Measurements from ENCODE around the gene ATP11C.
"Not testable (repeated sequence)": the region's sequence is repeated elsewhere in the genome, so short reads cannot be mapped to it uniquely, and the experiment has no call there.

Gene ATP11C

GRCh38 chrX:139708067-139708466, 224.8 kb downstream of the ATP11C start, which contains the start of gene MCF2:
Gene MCF2, minus strand, starts transcription at chrX:139708167. Its CDS starts 56,423 bp downstream, at chrX:139651744.
- DNase-seq, result no peak

- no peak for DNase-seq
Measured at GRCh38 chrX:139702658-139703057, 230.2 kb downstream of the ATP11C start.

DNA sequence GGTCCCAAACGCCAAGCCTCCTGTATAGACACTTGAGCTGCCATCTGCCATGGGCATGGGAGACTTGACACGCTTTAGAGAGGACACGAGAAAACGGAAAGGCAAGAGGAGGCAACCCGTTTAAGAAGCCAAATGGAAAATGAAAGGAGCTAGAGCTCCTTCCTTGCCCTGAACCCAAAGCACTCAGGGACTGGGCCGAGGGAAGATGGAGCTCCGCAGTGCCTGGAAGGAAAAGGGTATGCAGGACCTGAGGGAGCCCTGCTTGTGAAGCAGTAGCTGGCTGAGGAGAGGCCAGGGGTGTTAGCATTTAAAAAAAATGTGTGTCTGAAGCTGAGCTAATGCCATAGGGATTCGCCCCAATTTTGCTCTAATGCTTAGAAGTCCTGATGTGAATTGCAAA, 239.9 kb downstream of the ATP11C start:
- no peak for DNase-seq

GRCh38 chrX:139692506-139692849, 240.4 kb downstream of the ATP11C start:
- no peak for DNase-seq

- no peak for DNase-seq
Measured at GRCh38 chrX:139691843-139692505, 240.9 kb downstream of the ATP11C start.

DNA sequence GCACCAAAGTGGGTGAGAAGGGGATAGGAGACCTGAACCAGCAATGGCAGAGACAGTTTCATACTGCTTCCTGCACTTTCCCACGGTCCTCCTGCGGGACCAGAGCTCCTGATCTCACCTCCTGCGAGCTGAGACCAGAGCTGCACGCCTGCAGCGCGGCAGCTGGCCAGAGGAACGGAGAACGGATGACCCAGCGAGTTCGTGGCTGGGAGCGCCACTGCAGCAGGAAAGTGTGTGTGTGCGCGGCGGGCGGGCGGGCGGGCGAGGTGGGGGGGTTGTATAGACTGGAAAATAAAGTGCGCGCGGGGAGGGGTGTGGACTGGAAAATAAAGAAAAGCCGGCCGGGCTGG, 241.4 kb downstream of the ATP11C start:
- DNase-seq, result no peak

GRCh38 chrX:139685175-139685574, 247.7 kb downstream of the ATP11C start:
- DNase-seq, result not testable (repeated sequence)

DNA sequence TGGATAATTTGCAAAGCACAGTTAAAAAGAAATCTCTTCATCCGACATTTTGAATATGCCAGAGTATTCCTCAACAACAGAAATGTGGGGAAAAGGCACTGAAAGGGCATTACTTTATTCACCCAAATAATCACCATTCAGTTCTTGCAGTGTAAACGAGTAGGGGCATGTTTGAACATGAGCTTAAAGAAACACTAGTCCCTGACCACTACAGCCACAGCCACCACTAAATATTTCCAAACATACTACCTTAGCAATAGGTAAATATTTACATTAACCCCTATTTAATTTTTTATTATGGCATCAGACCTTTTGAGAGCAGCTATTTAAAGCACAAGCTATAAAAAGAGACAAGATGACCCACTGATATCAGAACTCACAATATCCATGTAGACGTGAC, 252.5 kb downstream of the ATP11C start:
- no peak for DNase-seq
